ENCODE data around the gene HPRT1.

The HPRT1 gene

DNA sequence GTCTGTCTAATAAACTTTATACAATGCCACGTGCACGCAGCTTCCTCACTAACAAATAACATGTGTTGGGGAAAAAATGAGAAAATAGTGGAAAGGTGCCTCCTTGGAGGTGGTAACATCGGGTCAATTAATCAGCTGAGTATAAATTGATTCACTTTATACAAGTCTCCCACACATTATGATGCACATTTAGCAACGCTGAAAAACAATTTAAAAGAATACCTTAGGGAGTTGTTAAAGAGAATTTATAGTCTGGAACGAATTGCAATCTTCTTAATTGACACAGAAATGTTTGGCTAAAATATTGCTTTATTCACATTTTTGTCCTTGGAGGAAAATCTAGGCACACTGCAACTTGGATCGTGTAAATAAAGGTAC is 84.2 kb downstream of the HPRT1 start:
- DNase-seq (ENCODE audit: low read depth) = no peak

DNA sequence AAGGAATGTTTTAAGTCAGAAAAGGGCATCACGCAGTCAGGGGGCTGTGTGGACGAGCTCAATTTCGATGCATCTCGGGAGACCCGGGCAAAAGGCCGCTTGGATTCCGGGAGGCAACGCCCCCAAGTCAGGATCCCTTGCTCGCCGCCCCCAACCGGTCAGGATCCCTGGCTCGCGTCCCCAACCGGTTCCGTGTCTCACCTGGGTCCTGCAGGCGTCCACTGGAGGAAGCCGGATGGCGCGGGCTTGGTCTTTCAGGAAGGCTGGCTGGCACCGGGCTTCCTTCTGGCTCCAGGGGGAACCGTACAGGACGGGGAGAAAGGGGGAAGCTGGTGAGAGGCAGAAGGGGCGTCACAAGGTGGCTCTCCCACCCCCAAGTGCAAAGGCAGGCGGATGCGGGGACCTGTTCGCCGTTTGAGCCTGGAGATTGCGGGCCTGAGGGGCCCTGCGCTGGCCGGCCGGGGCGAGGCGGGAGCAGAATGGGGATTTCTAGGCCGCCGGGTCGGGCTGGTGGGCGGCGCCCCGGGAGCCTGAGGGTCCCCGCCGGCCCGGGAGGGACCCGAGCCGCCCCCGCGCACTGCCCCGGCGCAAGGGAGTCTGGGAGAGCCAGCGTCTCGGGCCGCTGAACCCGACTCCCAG is 84.7 kb downstream of the HPRT1 start:
- no peak for DNase-seq (ENCODE audit: low read depth)

DNA sequence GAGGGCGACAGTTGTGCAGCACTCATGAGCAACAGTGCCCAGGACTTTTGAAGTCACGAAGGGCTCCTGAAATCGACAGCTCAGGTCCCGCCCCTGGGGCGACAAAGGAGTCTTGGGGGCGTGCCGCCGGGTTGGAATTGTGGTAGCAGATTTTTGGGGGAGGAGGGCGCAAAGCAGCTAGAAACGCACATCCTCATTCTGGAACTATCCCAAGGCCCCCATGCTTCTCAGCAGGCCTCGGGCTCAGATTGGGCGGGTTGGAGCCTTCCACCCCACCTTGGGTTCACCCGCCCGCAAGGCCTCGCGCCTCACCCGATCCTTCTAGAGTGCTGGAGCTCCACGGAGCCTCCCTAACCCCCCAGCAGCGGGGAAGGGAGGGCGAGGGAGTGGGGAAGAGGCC is 85.5 kb downstream of the HPRT1 start:
- no peak for DNase-seq (ENCODE audit: low read depth)

DNA sequence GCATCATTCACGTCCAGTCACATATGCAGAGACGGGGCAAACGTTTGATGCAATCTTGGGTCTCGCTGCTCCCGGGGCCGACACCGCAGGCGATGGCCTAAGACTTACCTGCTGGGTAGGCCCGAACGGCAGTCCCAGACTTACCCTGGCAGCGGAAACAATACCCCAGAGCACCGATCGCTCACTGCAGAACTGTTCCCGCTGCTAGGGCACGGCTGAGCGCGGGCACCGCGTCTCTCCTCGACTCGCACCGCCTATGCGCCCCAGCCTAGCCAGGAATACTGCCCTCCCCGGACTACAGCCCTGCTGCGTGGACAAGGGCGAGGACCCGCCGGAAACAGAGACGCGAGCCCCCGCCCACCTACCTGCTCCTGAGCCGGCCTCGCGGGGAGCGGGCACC is 86.2 kb downstream of the HPRT1 start:
- no peak for DNase-seq (ENCODE audit: low read depth)

DNA sequence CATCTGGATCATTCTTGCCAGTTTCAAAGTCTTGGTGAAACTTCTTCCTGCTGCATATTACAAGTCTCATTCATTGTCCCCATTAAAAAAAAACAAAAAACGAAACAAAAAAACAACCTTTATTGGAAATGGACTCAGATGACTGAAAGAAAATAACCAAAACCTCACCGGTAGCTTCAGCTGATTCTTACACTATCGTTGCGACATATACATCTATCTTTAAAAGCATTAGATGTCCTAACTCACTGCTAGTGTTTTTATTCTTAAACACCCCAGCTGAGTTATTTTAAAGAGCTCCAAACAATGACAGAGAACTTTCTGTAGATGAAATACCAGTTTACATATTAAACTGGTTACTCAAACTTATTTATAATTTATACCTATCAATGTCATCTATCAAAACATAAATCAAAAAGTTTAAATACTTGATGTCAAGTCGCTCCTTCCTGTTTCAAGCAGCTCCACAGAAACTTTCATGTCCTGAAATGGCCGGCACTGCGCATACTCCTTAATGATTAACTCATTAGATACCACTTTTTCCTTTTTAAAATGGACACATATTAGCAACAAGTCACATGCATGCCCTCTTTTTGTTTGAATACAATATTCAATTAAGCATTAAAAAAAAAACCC is 87.2 kb downstream of the HPRT1 start:
- DNase-seq (ENCODE audit: low read depth) = no peak

DNA sequence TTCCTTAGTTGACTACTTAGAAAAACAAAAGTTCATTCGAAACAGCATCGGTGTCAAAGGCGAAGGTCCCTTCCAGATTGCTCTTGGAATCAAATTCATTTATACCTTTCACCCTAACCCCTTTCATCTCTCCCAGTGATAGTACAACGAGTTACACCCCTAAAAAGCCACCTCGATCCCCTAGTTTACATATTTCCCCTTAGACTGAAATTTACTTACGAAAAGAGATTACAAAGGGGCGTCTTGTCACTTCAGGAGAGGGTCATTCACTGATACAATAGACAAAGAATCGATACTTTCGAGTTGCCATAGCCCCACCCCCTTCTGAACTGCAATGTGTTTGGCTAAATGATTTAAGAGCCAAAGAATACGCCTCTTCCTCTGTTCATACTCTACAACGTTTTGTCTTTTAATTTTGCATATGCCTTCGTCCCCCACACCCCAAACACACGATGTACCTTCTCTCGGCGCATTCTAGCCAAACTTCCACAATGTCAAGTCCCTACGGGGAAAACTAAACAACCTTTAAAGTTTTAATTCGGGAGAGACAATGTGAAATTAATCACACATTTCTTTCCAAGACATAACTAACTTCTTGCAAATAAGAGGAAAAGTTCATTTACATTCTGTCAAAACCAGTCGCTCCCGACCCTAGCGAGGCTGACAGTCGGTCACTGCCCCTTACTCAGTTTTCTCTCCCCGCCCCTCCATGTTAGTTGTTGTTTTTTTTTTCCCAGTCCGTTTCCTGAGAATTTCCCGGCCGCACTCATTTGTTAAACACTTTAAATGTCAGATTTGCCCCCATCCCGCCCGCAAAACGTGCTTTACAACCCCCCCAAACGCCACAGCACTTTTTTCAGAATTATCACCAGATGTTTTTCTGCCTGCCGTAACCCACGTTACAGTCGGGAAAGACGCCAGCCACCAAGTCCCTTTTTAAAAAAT is 88.6 kb downstream of the HPRT1 start:
- no peak for DNase-seq (ENCODE audit: low read depth)

Data from stimulated activated CD8-positive, alpha-beta memory T cell treated with anti-CD3 and anti-CD28 coated beads, Interleukin-4, amount 100 ng/mL, for 24 hours (primary cell).